Measurements from ENCODE around the gene RGS12.

GRCh38 chr4:3292571-3293400 is at the start of gene RGS12:
- TF ChIP-seq CTCF (conservative IDR thresholded peaks at IDR 0.05 in 1 of 2, IDR thresholded peaks at IDR 0.05 in 1 of 2; ENCODE audit: extremely low read depth in 1 of 2, insufficient read depth in 1 of 2, low read depth in 1 of 2, low read length in 2 of 2) (no peak), EZH2 (IDR thresholded peaks at IDR 0.05; ENCODE audit: borderline replicate concordance, low read length) (no peak)

Measured in mammary epithelial cell (primary cell).